ENCODE measurements around the gene VGLL2. TPM values are rescaled to one million over a fixed set of nuclear protein-coding genes. Genes with fewer than 3 reads are reported as not detected.

VGLL2 gene
- polyA plus RNA-seq, 2 of the 4 experiments (the other 2 are of a cell fraction): not detected

- DNase-seq (ENCODE audit: low read depth in 1 of 2, low spot score in 1 of 2) (no peak), ATAC-seq (peak in 1 of 2 experiments; percentile 31; a peak in 3 of 6 replicates), FAIRE-seq (no peak)
- Histone ChIP-seq H3K4me3 (peak overlapping the region; percentile 41), H3K4me1 (no peaks in the 10 kb centered on the region), H3K4me2 (peak overlapping the region; percentile 84), H3K9me3 (no peaks in the 10 kb centered on the region), H3K27ac (no peak overlapping the region)
- TF ChIP-seq FOSB (CRISPR knock-in tag; IDR thresholded peaks at IDR 0.05) (no peak), FOXS1 (CRISPR knock-in tag; IDR thresholded peaks at IDR 0.05) (no peak), BHLHE40 (IDR thresholded peaks at IDR 0.05; ENCODE audit: low read depth, low read length) (no peak), SREBF2 (IDR thresholded peaks at IDR 0.05) (no peak), ZSCAN20 (CRISPR knock-in tag; IDR thresholded peaks at IDR 0.05) (no peak), KDM5A (IDR thresholded peaks at IDR 0.05) (no peak), HOXB13 (CRISPR knock-in tag; IDR thresholded peaks at IDR 0.05; ENCODE audit: low read depth) (no peak), SMC3 (IDR thresholded peaks at IDR 0.05) (no peak), ZNF302 (CRISPR knock-in tag; IDR thresholded peaks at IDR 0.05) (no peak), CTCF (IDR thresholded peaks at IDR 0.05) (no peak), CBX2 (IDR thresholded peaks at IDR 0.05; ENCODE audit: borderline replicate concordance, low read depth) (no peak), HES2 (IDR thresholded peaks at IDR 0.05) (no peak), RARB (CRISPR knock-in tag; IDR thresholded peaks at IDR 0.05) (no peak), RAD21 (conservative IDR thresholded peaks at IDR 0.05 in 1 of 2, IDR thresholded peaks at IDR 0.05 in 1 of 2) (no peak)
- POLR2A ChIA-PET: no interaction called here
- WGBS (ENCODE audit: missing lambda C conversion rate): 28% methylated on average over 6 of the region's 8 CpGs
- CTCF ChIA-PET: interaction anchor here (1.0 to 1.4 kb wide), 2 partner anchors 341 to 564 kb away, joined by 3 read pairs; no protein-coding TSS in a partner anchor
Measured at GRCh38 chr6:117264369-117264691, 1.0 kb upstream of the VGLL2 start.

- DNase-seq (ENCODE audit: low read depth in 1 of 2, low spot score in 1 of 2): peak in 1 of 2 experiments; percentile 4
- peak overlapping the region; percentile 41 for H3K4me3 ChIP-seq
- H3K4me2 ChIP-seq: peak overlapping the region; percentile 84
- H3K27ac ChIP-seq: no peak overlapping the region
- no peaks in the 10 kb centered on the region for H3K9me3 ChIP-seq
- WGBS (ENCODE audit: missing lambda C conversion rate): 26% methylated on average over 35 of the region's 39 CpGs
- TF ChIP-seq ZFP36 (IDR thresholded peaks at IDR 0.05; ENCODE audit: borderline replicate concordance, partially characterized antibody): peak; percentile 63
- no peak for TF ChIP-seq ZNF302 (CRISPR knock-in tag; IDR thresholded peaks at IDR 0.05)
- no peak for TF ChIP-seq HES2 (IDR thresholded peaks at IDR 0.05)
- no peak for TF ChIP-seq RAD21 (conservative IDR thresholded peaks at IDR 0.05 in 1 of 2, IDR thresholded peaks at IDR 0.05 in 1 of 2)
- TF ChIP-seq POLR2A (IDR thresholded peaks at IDR 0.05; ENCODE audit: low read length): no peak
- no peak for TF ChIP-seq ZC3H11A (IDR thresholded peaks at IDR 0.05)
- no peak for TF ChIP-seq PHF8 (IDR thresholded peaks at IDR 0.05; ENCODE audit: borderline replicate concordance, low read depth)
- TF ChIP-seq HOXA7 (CRISPR knock-in tag; IDR thresholded peaks at IDR 0.05): no peak
- no peak for TF ChIP-seq SREBF2 (IDR thresholded peaks at IDR 0.05)
- no peak for TF ChIP-seq HMGXB4 (CRISPR knock-in tag; IDR thresholded peaks at IDR 0.05; ENCODE audit: borderline replicate concordance)
- peak; percentile 99 for TF ChIP-seq RNF2 (IDR thresholded peaks at IDR 0.05; ENCODE audit: borderline replicate concordance, low read depth)
- no peak for TF ChIP-seq EHF (CRISPR knock-in tag; IDR thresholded peaks at IDR 0.05)
- TF ChIP-seq CTCF (IDR thresholded peaks at IDR 0.05): no peak
- TF ChIP-seq CBX8 (IDR thresholded peaks at IDR 0.05): peak; percentile 99
- TF ChIP-seq TFCP2L1 (CRISPR knock-in tag; IDR thresholded peaks at IDR 0.05): no peak
- no peak for TF ChIP-seq EHMT2 (IDR thresholded peaks at IDR 0.05; ENCODE audit: low read depth)
- TF ChIP-seq FOXS1 (CRISPR knock-in tag; IDR thresholded peaks at IDR 0.05): no peak
- POLR2A ChIA-PET: no interaction called here
- peak; percentile 48 to 63; a peak in 5 of 6 replicates for ATAC-seq
- no peak for FAIRE-seq
- H3K4me1 ChIP-seq: no peaks in the 10 kb centered on the region
- CTCF ChIA-PET: interaction anchor here (1.0 to 1.4 kb wide), 2 partner anchors 340 to 564 kb away, joined by 3 read pairs; no protein-coding TSS in a partner anchor
Measured at GRCh38 chr6:117264692-117265409, 507 bp upstream of the VGLL2 start.

Measured in A549 (cell line).